HG03196 (cell line): ENCODE data around the gene MCCD1.
"Not testable (repeated sequence)": the region's sequence is repeated elsewhere in the genome, so short reads cannot be mapped to it uniquely, and the experiment has no call there.

Source experiments
- ATAC-seq: cut with Tn5 transposase; IDR thresholded peaks from one replicate; pipeline ENCODE4 v1.9.1; 2021; ENCODE audit not compliant: unreplicated experiment

MCCD1 gene

GRCh38 chr6:31528821-31529328 is at the start of gene MCCD1:
MCCD1 (plus strand) TSS chr6:31528962; CDS start chr6:31529015, 53 bp downstream.
- no peak for ATAC-seq

- ATAC-seq, result no peak
Observed at GRCh38 chr6:31479151-31479932, 49.4 kb upstream of the MCCD1 start.

GRCh38 chr6:31479933-31480535 is 48.7 kb upstream of the MCCD1 start:
- no peak for ATAC-seq

GRCh38 chr6:31480574-31480973 is 48.2 kb upstream of the MCCD1 start:
- ATAC-seq, result no peak

- ATAC-seq, result no peak
Observed at GRCh38 chr6:31483392-31483791, 45.4 kb upstream of the MCCD1 start.

GRCh38 chr6:31485055-31485454 is 43.7 kb upstream of the MCCD1 start:
- ATAC-seq, result no peak

- ATAC-seq, result not testable (repeated sequence)
Observed at GRCh38 chr6:31486065-31486837, 42.5 kb upstream of the MCCD1 start.

- ATAC-seq, result not testable (repeated sequence)
Observed at GRCh38 chr6:31487674-31488073, 41.1 kb upstream of the MCCD1 start.

GRCh38 chr6:31489086-31489485 is 39.7 kb upstream of the MCCD1 start:
- ATAC-seq, result no peak

- ATAC-seq, result no peak
Observed at GRCh38 chr6:31490115-31490873, 38.5 kb upstream of the MCCD1 start.

GRCh38 chr6:31493550-31493874 is 35.2 kb upstream of the MCCD1 start:
- not testable (repeated sequence) for ATAC-seq

- ATAC-seq, result peak; percentile 41
Observed at GRCh38 chr6:31493875-31494694, 34.7 kb upstream of the MCCD1 start.

- ATAC-seq, result no peak
Observed at GRCh38 chr6:31495580-31495979, 33.2 kb upstream of the MCCD1 start.

- ATAC-seq, result not testable (repeated sequence)
Observed at GRCh38 chr6:31496826-31497225, 31.9 kb upstream of the MCCD1 start.

GRCh38 chr6:31497531-31498476 is 31.0 kb upstream of the MCCD1 start, which contains the start of gene MICB:
MICB (plus strand) TSS chr6:31498145; CDS start chr6:31498194, 49 bp downstream.
- ATAC-seq, result peak; percentile 46

- ATAC-seq, result no peak
Observed at GRCh38 chr6:31498748-31499147, 30.0 kb upstream of the MCCD1 start.

GRCh38 chr6:31499648-31500047 is 29.1 kb upstream of the MCCD1 start:
- ATAC-seq, result not testable (repeated sequence)

- no peak for ATAC-seq
Observed at GRCh38 chr6:31502586-31502985, 26.2 kb upstream of the MCCD1 start.

GRCh38 chr6:31509036-31509435 is 19.7 kb upstream of the MCCD1 start:
- ATAC-seq, result not testable (repeated sequence)
